ENCODE measurements around the gene C4BPA.

C4BPA gene

GRCh38 chr1:207064561-207064960 is 39.5 kb upstream of the C4BPA start:
- no peaks in the 10 kb centered on the region for H3K36me3 ChIP-seq (ENCODE audit: low read length)
- H3K4me2 ChIP-seq (ENCODE audit: low read depth, low read length, poor library complexity, severe bottlenecking), result no peak overlapping the region
- H3K27ac ChIP-seq (ENCODE audit: low read depth, low read length), result no peak overlapping the region
- H2AFZ ChIP-seq (ENCODE audit: low read depth, low read length, severe bottlenecking), result no peak overlapping the region
- H3K4me3 ChIP-seq (ENCODE audit: insufficient read depth, low read length, poor library complexity, severe bottlenecking), result no peak overlapping the region
- H3F3A ChIP-seq (ENCODE audit: insufficient read depth), result no peaks in the 10 kb centered on the region
- TF ChIP-seq EZH2phosphoT487 (conservative IDR thresholded peaks at IDR 0.05; ENCODE audit: low read length), result no peak
- TF ChIP-seq CTCF (IDR thresholded peaks at IDR 0.05; ENCODE audit: insufficient read depth, low read length, poor library complexity, severe bottlenecking), result no peak
- no peaks in the 10 kb centered on the region for H3K9me2 ChIP-seq (replicated peaks; ENCODE audit: insufficient read depth, low read length)
- H4K20me1 ChIP-seq (ENCODE audit: low read depth, low read length), result no peaks in the 10 kb centered on the region
- no peaks in the 10 kb centered on the region for H3K9me3 ChIP-seq (ENCODE audit: insufficient read depth, low read length)
- no peaks in the 10 kb centered on the region for H3K27me3 ChIP-seq (ENCODE audit: low read length)
- H3K79me2 ChIP-seq (ENCODE audit: insufficient read depth, low read length), result no peaks in the 10 kb centered on the region
- no peak overlapping the region for H3K9ac ChIP-seq (ENCODE audit: low read length)

GRCh38 chr1:207067185-207067584 is 36.8 kb upstream of the C4BPA start:
- Histone ChIP-seq H3K27me3 (ENCODE audit: low read length) (no peaks in the 10 kb centered on the region), H3K27ac (ENCODE audit: low read depth, low read length) (no peak overlapping the region), H3K9me2 (replicated peaks; ENCODE audit: insufficient read depth, low read length) (no peaks in the 10 kb centered on the region), H3K9ac (ENCODE audit: low read length) (no peak overlapping the region), H3K4me2 (ENCODE audit: low read depth, low read length, poor library complexity, severe bottlenecking) (no peak overlapping the region), H4K20me1 (ENCODE audit: low read depth, low read length) (no peaks in the 10 kb centered on the region), H3F3A (ENCODE audit: insufficient read depth) (no peaks in the 10 kb centered on the region), H3K9me3 (ENCODE audit: insufficient read depth, low read length) (no peaks in the 10 kb centered on the region), H2AFZ (ENCODE audit: low read depth, low read length, severe bottlenecking) (no peak overlapping the region), H3K79me2 (ENCODE audit: insufficient read depth, low read length) (no peaks in the 10 kb centered on the region), H3K4me3 (ENCODE audit: insufficient read depth, low read length, poor library complexity, severe bottlenecking) (no peak overlapping the region), H3K36me3 (ENCODE audit: low read length) (no peaks in the 10 kb centered on the region)
- no peak for TF ChIP-seq CTCF (IDR thresholded peaks at IDR 0.05; ENCODE audit: insufficient read depth, low read length, poor library complexity, severe bottlenecking)
- no peak for TF ChIP-seq EZH2phosphoT487 (conservative IDR thresholded peaks at IDR 0.05; ENCODE audit: low read length)

GRCh38 chr1:207067665-207068064 is 36.4 kb upstream of the C4BPA start:
- Histone ChIP-seq H3K4me2 (ENCODE audit: low read depth, low read length, poor library complexity, severe bottlenecking) (no peak overlapping the region), H2AFZ (ENCODE audit: low read depth, low read length, severe bottlenecking) (no peak overlapping the region), H3K27ac (ENCODE audit: low read depth, low read length) (no peak overlapping the region), H3K36me3 (ENCODE audit: low read length) (no peaks in the 10 kb centered on the region), H3K27me3 (ENCODE audit: low read length) (no peaks in the 10 kb centered on the region), H4K20me1 (ENCODE audit: low read depth, low read length) (no peaks in the 10 kb centered on the region), H3K4me3 (ENCODE audit: insufficient read depth, low read length, poor library complexity, severe bottlenecking) (no peak overlapping the region), H3K9me2 (replicated peaks; ENCODE audit: insufficient read depth, low read length) (no peaks in the 10 kb centered on the region), H3F3A (ENCODE audit: insufficient read depth) (no peaks in the 10 kb centered on the region), H3K9ac (ENCODE audit: low read length) (no peak overlapping the region), H3K9me3 (ENCODE audit: insufficient read depth, low read length) (no peaks in the 10 kb centered on the region), H3K79me2 (ENCODE audit: insufficient read depth, low read length) (no peaks in the 10 kb centered on the region)
- TF ChIP-seq CTCF (IDR thresholded peaks at IDR 0.05; ENCODE audit: insufficient read depth, low read length, poor library complexity, severe bottlenecking) (no peak), EZH2phosphoT487 (conservative IDR thresholded peaks at IDR 0.05; ENCODE audit: low read length) (no peak)
